Measurements from ENCODE around the gene FSTL4. TPM values are rescaled to one million over a fixed set of nuclear protein-coding genes. Genes with fewer than 3 reads are reported as not detected.

The FSTL4 gene
- total RNA-seq, 4 donors from 2014 or later = 5.1 to 8.3 (median 6.0) TPM

GRCh38 chr5:133402775-133403174 lies 209.6 kb downstream of the FSTL4 start:
- WGBS, 2 donors = 89 to 93% methylated on average over 12 of the region's 12 CpGs
- no peak overlapping the region for H3K4me3 ChIP-seq (ENCODE audit: low read depth, poor library complexity, severe bottlenecking)
- TF ChIP-seq, protein P1, sequence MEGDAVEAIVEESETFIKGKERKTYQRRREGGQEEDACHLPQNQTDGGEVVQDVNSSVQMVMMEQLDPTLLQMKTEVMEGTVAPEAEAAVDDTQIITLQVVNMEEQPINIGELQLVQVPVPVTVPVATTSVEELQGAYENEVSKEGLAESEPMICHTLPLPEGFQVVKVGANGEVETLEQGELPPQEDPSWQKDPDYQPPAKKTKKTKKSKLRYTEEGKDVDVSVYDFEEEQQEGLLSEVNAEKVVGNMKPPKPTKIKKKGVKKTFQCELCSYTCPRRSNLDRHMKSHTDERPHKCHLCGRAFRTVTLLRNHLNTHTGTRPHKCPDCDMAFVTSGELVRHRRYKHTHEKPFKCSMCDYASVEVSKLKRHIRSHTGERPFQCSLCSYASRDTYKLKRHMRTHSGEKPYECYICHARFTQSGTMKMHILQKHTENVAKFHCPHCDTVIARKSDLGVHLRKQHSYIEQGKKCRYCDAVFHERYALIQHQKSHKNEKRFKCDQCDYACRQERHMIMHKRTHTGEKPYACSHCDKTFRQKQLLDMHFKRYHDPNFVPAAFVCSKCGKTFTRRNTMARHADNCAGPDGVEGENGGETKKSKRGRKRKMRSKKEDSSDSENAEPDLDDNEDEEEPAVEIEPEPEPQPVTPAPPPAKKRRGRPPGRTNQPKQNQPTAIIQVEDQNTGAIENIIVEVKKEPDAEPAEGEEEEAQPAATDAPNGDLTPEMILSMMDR (IDR thresholded peaks at IDR 0.05) = no peak
- no peak for TF ChIP-seq POLR2A (IDR thresholded peaks at IDR 0.05)
- intact Hi-C loops (cut with DNase I; ENCODE audit: low total_unique reads) = no loop called here
- peak in 1 of 2 donors; percentile 56 for DNase-seq (ENCODE audit: low spot score in 2 of 2)

GRCh38 chr5:133401731-133402347 lies 210.5 kb downstream of the FSTL4 start:
- peak in 1 of 2 donors; percentile 67 for DNase-seq (ENCODE audit: low spot score in 2 of 2)
- no peak for TF ChIP-seq POLR2A (IDR thresholded peaks at IDR 0.05)
- TF ChIP-seq, protein P1 (IDR thresholded peaks at IDR 0.05) = no peak
- intact Hi-C loops (cut with DNase I; ENCODE audit: low total_unique reads) = no loop called here
- 84% methylated on average over 9 of the region's 9 CpGs for WGBS, 2 donors
- no peak overlapping the region for H3K4me3 ChIP-seq (ENCODE audit: low read depth, poor library complexity, severe bottlenecking)

- no peak overlapping the region for H3K4me3 ChIP-seq (ENCODE audit: low read depth, poor library complexity, severe bottlenecking)
- 52 to 79% methylated on average over 10 of the region's 10 CpGs for WGBS, 2 donors
- DNase-seq (ENCODE audit: low spot score in 2 of 2) = peak in 1 of 2 donors; percentile 79
- TF ChIP-seq, protein P1 (IDR thresholded peaks at IDR 0.05) = no peak
- intact Hi-C loops (cut with DNase I; ENCODE audit: low total_unique reads) = no loop called here
These were observed 211.4 kb downstream of the FSTL4 start for GRCh38 chr5:133400831-133401351.

DNA sequence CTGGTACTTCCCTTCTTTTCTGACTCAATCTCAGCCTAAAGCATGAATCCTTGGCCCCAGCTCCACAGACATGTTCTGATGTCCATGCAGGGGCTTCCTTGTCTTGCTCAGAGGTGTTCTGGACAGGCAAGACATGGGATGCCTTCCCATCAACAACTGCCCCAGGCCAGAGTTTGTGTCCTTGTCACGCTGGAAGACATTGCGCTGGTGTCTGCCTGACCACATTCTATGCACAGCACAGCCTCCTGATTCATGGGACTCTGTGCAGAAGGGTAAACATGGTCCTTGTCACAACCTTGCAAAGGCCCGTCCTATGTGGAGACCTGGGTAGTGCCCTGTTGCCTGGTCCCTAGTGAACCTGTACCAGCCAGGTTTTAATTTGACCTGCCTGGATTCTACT lies 212.2 kb downstream of the FSTL4 start:
- DNase-seq (ENCODE audit: low spot score in 2 of 2) = peak in 1 of 2 donors; percentile 26
- TF ChIP-seq, protein P1 (IDR thresholded peaks at IDR 0.05) = no peak
- TF ChIP-seq POLR2A (IDR thresholded peaks at IDR 0.05) = no peak
- H3K4me3 ChIP-seq (ENCODE audit: low read depth, poor library complexity, severe bottlenecking) = no peak overlapping the region
- 95 to 100% methylated on average over 3 of the region's 3 CpGs for WGBS, 2 donors
- intact Hi-C loops (cut with DNase I; ENCODE audit: low total_unique reads) = no loop called here

GRCh38 chr5:133399247-133399891 lies 213.0 kb downstream of the FSTL4 start:
- DNase-seq (ENCODE audit: low spot score in 2 of 2) = no peak
- no peak overlapping the region for H3K4me3 ChIP-seq (ENCODE audit: low read depth, poor library complexity, severe bottlenecking)
- 79 to 90% methylated on average over 10 of the region's 10 CpGs for WGBS, 2 donors
- intact Hi-C loops (cut with DNase I; ENCODE audit: low total_unique reads) = no loop called here
- TF ChIP-seq, protein P1 (IDR thresholded peaks at IDR 0.05) = no peak
- no peak for TF ChIP-seq POLR2A (IDR thresholded peaks at IDR 0.05)

Measured in lower leg skin (tissue), 4 donors.